ENCODE results near the gene PROCA1.
A peak's percentile ranks its signal among the peaks of the same experiment; 100 is the strongest.
"Not testable (repeated sequence)": the region's sequence is repeated elsewhere in the genome, so short reads cannot be mapped to it uniquely, and the experiment has no call there.

PROCA1 gene

GRCh38 chr17:28662527-28662829, 49.2 kb downstream of the PROCA1 start:
- no peak for DNase-seq

GRCh38 chr17:28661635-28662526, 49.8 kb downstream of the PROCA1 start, which contains the start of the genes SDF2 and SUPT6H:
Gene SDF2, minus strand, starts transcription at chr17:28661906. Its CDS starts 30 bp downstream, at chr17:28661876.
Gene SUPT6H, plus strand, starts transcription at chr17:28662205. Its CDS starts 11,197 bp downstream, at chr17:28673402.
- DNase-seq = peak; percentile 69

GRCh38 chr17:28659497-28659881, 52.2 kb downstream of the PROCA1 start:
- not testable (repeated sequence) for DNase-seq

- not testable (repeated sequence) for DNase-seq
Observed at GRCh38 chr17:28658766-28659496, 52.8 kb downstream of the PROCA1 start.

GRCh38 chr17:28658342-28658741, 53.3 kb downstream of the PROCA1 start:
- DNase-seq = not testable (repeated sequence)

- DNase-seq = no peak
Observed at GRCh38 chr17:28657756-28658155, 53.9 kb downstream of the PROCA1 start.

- DNase-seq = no peak
Observed at GRCh38 chr17:28655160-28655559, 56.5 kb downstream of the PROCA1 start.

All from NCI-H2107 (cell line).